Measurements from ENCODE around the gene GRID2.
A peak's percentile ranks its signal among the peaks of the same experiment; 100 is the strongest.

GRID2 gene

DNA sequence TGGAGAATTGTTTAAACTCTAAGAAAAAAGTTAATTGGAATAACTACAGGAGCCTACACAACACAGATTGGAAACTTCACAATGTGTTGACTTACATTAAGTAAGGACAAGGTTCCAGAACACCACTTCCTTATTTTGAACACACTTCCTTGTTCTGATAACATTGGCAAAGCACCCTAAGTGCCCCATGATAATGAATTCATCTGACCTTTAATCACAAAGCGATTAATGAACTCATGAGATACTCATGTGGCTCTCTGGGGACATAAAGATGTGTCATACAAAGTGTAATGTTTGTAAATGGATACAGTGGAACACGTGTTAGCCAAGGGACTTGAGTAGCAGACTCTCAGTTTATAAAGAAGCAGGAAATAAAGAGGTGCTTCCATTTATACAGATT is 1455.7 kb downstream of the GRID2 start:
- H3K9me3 Mint-ChIP-seq, result no peaks in the 10 kb centered on the region
- no peaks in the 10 kb centered on the region for H3K27me3 Mint-ChIP-seq (ENCODE audit: low read depth)
- peaks cover 19% of the 10 kb centered on the region for H3K4me1 Mint-ChIP-seq
- no peaks in the 10 kb centered on the region for H3K36me3 Mint-ChIP-seq (ENCODE audit: low read depth)
- no peak overlapping the region for H3K27ac Mint-ChIP-seq
- TF ChIP-seq, protein P1, sequence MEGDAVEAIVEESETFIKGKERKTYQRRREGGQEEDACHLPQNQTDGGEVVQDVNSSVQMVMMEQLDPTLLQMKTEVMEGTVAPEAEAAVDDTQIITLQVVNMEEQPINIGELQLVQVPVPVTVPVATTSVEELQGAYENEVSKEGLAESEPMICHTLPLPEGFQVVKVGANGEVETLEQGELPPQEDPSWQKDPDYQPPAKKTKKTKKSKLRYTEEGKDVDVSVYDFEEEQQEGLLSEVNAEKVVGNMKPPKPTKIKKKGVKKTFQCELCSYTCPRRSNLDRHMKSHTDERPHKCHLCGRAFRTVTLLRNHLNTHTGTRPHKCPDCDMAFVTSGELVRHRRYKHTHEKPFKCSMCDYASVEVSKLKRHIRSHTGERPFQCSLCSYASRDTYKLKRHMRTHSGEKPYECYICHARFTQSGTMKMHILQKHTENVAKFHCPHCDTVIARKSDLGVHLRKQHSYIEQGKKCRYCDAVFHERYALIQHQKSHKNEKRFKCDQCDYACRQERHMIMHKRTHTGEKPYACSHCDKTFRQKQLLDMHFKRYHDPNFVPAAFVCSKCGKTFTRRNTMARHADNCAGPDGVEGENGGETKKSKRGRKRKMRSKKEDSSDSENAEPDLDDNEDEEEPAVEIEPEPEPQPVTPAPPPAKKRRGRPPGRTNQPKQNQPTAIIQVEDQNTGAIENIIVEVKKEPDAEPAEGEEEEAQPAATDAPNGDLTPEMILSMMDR (IDR thresholded peaks at IDR 0.05; ENCODE audit: unreplicated experiment in 3 of 3), result no peak
- no peak overlapping the region for H3K4me3 Mint-ChIP-seq

DNA sequence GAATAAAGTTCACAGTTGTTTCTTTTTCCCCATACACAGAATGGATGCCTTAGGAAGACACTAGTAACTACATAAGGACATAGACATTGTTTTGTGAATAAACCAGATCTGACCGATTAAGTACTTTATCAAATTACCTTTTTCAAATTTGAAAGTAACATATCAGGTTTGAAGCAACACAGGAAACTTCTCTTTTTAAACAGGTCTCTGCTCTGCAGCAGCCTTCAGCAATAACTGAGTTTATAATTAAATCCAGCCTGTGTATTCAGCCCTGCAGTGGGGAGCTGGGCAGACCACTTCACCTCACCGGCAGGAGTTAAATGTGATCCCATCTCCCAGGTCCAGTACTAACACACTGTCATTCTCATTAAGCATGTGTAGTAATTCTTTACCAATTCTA is 1456.5 kb downstream of the GRID2 start:
- Mint-ChIP-seq H3K4me1 (peaks cover 23% of the 10 kb centered on the region), H3K36me3 (ENCODE audit: low read depth) (no peaks in the 10 kb centered on the region), H3K9me3 (no peaks in the 10 kb centered on the region), H3K4me3 (no peak overlapping the region), H3K27me3 (ENCODE audit: low read depth) (no peaks in the 10 kb centered on the region), H3K27ac (peak overlapping the region in 2 of 3 experiments; percentile 6 to 16)
- TF ChIP-seq, protein P1 (IDR thresholded peaks at IDR 0.05; ENCODE audit: unreplicated experiment in 3 of 3), result no peak

DNA sequence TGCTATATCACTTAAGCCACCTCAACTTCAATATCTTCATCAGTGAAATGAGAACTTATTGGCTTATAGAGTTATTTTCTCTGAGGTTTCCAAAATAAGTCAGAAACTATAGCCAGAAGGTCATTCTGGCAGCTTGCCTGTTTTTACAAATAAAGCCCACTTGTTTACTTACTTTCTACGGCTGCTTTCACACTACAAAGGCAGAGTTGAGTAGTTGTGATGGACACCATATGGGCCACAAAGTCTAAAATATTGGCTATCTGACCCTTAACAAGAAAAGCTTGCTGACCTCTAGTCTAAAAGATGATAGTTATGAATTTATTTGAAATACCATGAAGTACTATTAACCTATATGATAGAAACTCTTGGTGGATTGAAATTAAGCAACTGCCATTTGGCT is 1457.5 kb downstream of the GRID2 start:
- Mint-ChIP-seq H3K36me3 (ENCODE audit: low read depth) (no peaks in the 10 kb centered on the region), H3K9me3 (no peaks in the 10 kb centered on the region), H3K27me3 (ENCODE audit: low read depth) (no peaks in the 10 kb centered on the region), H3K4me1 (peaks cover 23% of the 10 kb centered on the region), H3K4me3 (no peak overlapping the region), H3K27ac (no peak overlapping the region)
- TF ChIP-seq, protein P1 (IDR thresholded peaks at IDR 0.05; ENCODE audit: unreplicated experiment in 3 of 3), result no peak

DNA sequence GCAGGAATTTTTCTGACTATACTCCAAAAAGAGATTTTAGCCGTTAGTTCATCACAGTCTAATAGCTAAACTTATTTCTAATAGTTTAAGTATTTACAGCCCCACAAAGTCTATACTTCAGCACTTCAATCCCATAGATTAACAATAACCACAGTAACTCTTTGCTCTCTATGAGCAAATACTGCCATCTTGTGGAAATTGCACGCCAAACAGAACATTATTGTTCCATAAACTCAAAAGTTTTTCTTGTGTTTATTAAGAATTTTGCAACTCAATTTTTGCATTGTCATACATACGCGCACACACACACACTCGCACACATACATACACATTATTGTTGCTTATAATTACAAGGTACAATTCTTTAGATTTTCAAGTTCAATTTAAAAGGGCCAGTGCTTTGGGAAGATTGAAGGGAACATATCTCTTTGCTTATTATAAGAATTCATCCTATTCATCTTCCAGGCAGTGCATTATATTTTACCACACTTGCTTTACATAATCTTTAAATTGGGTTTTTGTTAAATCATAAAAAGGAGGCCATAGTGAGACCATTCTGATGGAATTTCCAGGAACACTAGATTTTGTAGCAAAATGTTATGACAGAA is 1461.0 kb downstream of the GRID2 start:
- no peak overlapping the region for H3K4me3 Mint-ChIP-seq
- H3K36me3 Mint-ChIP-seq (ENCODE audit: low read depth), result no peaks in the 10 kb centered on the region
- TF ChIP-seq, protein P1 (IDR thresholded peaks at IDR 0.05; ENCODE audit: unreplicated experiment in 3 of 3), result peak; percentile 88 to 90 (median 89)
- H3K9me3 Mint-ChIP-seq, result no peaks in the 10 kb centered on the region
- peaks cover 21% of the 10 kb centered on the region for H3K4me1 Mint-ChIP-seq
- peak overlapping the region in 2 of 3 experiments; percentile 36 to 63 for H3K27ac Mint-ChIP-seq
- no peaks in the 10 kb centered on the region for H3K27me3 Mint-ChIP-seq (ENCODE audit: low read depth)

DNA sequence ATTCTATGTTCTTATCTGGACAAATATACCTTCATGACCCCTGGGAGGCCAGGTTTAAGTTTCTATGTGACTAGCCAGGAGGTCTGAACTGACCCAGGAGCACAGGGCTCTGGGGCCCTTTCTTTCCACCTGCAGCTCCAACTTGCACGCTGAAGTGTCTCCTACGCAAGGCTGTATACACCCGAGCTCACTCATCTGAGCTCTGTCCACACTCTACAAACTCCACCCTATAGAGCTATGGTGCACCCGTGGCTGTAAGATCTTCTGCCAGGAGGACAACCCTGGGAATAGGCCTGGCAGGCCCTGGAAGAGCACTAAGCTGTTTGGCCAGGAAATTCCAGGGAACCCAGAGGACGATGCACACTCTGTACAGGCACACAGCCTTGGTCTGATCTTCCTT is 1464.2 kb downstream of the GRID2 start:
- Mint-ChIP-seq H3K4me1 (peaks cover 13% of the 10 kb centered on the region), H3K27ac (no peak overlapping the region)

DNA sequence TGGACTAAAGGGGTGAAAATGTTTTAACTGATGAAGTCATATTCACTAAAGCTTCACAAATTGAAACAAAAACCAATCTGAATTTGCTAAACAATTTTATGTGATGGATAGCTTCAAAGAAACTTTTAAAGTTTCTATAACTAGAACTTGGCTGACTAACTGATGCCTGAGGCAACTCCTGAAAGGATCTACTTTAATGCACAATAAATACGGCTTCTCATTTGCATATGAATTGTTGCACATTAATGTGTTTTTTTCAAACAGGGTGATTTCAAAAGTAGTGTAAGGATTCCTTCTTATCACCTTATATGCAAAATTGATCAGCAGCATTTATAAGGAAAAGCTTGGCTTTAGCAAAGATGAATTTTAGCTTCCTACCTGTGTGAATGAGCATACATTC is 1466.4 kb downstream of the GRID2 start:
- no peaks in the 10 kb centered on the region for H3K4me1 Mint-ChIP-seq
- no peak overlapping the region for H3K4me3 Mint-ChIP-seq
- H3K9me3 Mint-ChIP-seq, result no peaks in the 10 kb centered on the region
- H3K27me3 Mint-ChIP-seq (ENCODE audit: low read depth), result no peaks in the 10 kb centered on the region
- no peak overlapping the region for H3K27ac Mint-ChIP-seq
- H3K36me3 Mint-ChIP-seq (ENCODE audit: low read depth), result no peaks in the 10 kb centered on the region
- TF ChIP-seq, protein P1 (IDR thresholded peaks at IDR 0.05; ENCODE audit: unreplicated experiment in 3 of 3), result no peak

More for the DNA sequence above, 1464.2 kb downstream of the GRID2 start:
- TF ChIP-seq, protein P1 (IDR thresholded peaks at IDR 0.05; ENCODE audit: unreplicated experiment in 3 of 3), result no peak
- Mint-ChIP-seq H3K27me3 (ENCODE audit: low read depth) (no peaks in the 10 kb centered on the region), H3K9me3 (no peaks in the 10 kb centered on the region), H3K36me3 (ENCODE audit: low read depth) (no peaks in the 10 kb centered on the region), H3K4me3 (no peak overlapping the region)

Measured in nephron (organoid).